Activated naive CD8-positive, alpha-beta T cell treated with anti-CD3 and anti-CD28 coated beads, Interleukin-2, amount 50 U/mL, for 16 hours (primary cell): ENCODE measurements around the gene SKIC2.

Experiments used
- DNase-seq: peaks from one replicate; pipeline ENCODE4 v3.0.0-alpha.2; 2020; ENCODE audit warnings: low read depth, low spot score

SKIC2 gene

GRCh38 chr6:31945507-31946369 lies 13.2 kb upstream of the SKIC2 start, which contains the start of gene CFB:
Gene CFB, plus strand, starts transcription at chr6:31946095. Its CDS starts 127 bp downstream, at chr6:31946222.
- no peak for DNase-seq

GRCh38 chr6:31946370-31946885 lies 12.5 kb upstream of the SKIC2 start:
- no peak for DNase-seq

- no peak for DNase-seq
Observed at GRCh38 chr6:31947070-31947675, 11.8 kb upstream of the SKIC2 start.

- no peak for DNase-seq
Observed at GRCh38 chr6:31947864-31948263, 11.1 kb upstream of the SKIC2 start.

GRCh38 chr6:31948306-31948705 lies 10.7 kb upstream of the SKIC2 start:
- no peak for DNase-seq

GRCh38 chr6:31948753-31949413 lies 10.1 kb upstream of the SKIC2 start:
- no peak for DNase-seq

- no peak for DNase-seq
Observed at GRCh38 chr6:31949926-31950548, 8.9 kb upstream of the SKIC2 start.

GRCh38 chr6:31952140-31952805 lies 6.7 kb upstream of the SKIC2 start:
- no peak for DNase-seq

GRCh38 chr6:31952890-31953289 lies 6.1 kb upstream of the SKIC2 start:
- no peak for DNase-seq

GRCh38 chr6:31954511-31954910 lies 4.5 kb upstream of the SKIC2 start:
- no peak for DNase-seq

GRCh38 chr6:31956796-31957195 lies 2.2 kb upstream of the SKIC2 start:
- no peak for DNase-seq

- DNase-seq = no peak
Observed at GRCh38 chr6:31958412-31958740, 599 bp upstream of the SKIC2 start.

- DNase-seq = no peak
Observed at GRCh38 chr6:31961616-31962015, 2.6 kb downstream of the SKIC2 start.

- no peak for DNase-seq
Observed at GRCh38 chr6:31963921-31964320, 4.9 kb downstream of the SKIC2 start.

- DNase-seq = no peak
Observed at GRCh38 chr6:31965700-31966099, 6.7 kb downstream of the SKIC2 start.

- no peak for DNase-seq
Observed at GRCh38 chr6:31966506-31966905, 7.5 kb downstream of the SKIC2 start.

GRCh38 chr6:31966997-31967925 lies 8.3 kb downstream of the SKIC2 start:
- DNase-seq = no peak

- DNase-seq = no peak
Observed at GRCh38 chr6:31967926-31968320, 8.9 kb downstream of the SKIC2 start.

GRCh38 chr6:31968326-31968725 lies 9.4 kb downstream of the SKIC2 start:
- DNase-seq = no peak
